HCT116 (cell line): ENCODE results near the gene POC1B. TPM values are rescaled to one million over a fixed set of nuclear protein-coding genes. Genes with fewer than 3 reads are reported as not detected.

Experiments
- ATAC-seq: fragments of 200-7000 bp; cut with Tn5 transposase; 2 replicates; pipeline ENCODE4 v1.9.1; 2020; ENCODE audit warnings: mild to moderate bottlenecking, moderate library complexity
- BruUV-seq: library from RNA; stranded (reverse); fragments of 400-500 nt; replicated peaks from 2 replicates; lab custom pipeline; 2021; lab: Mats Ljungman, UMichigan
- CTCF ChIA-PET: fragments of 300-600 bp; sonication (Branson Sonifier 250); formaldehyde crosslinking; loops from one replicate; lab custom pipeline; 2021; ENCODE audit warnings: antibody characterized with exemption; lab: Charles Lee
- POLR2A ChIA-PET: fragments of 300-600, 350-600 bp; sonication (Branson Sonifier 250); formaldehyde crosslinking; loops from one replicate; lab custom pipeline; 2021; ENCODE audit warnings: antibody characterized with exemption; lab: Charles Lee
- RAD21 ChIA-PET, 2 experiments: fragments of 300-600 bp; sonication (Branson Sonifier 250); formaldehyde crosslinking; loops; one replicate each; lab custom pipeline; 2023; ENCODE audit warnings: low total read pairs in 2 of 2; ENCODE audit not compliant: uncharacterized antibody in 2 of 2, unreplicated experiment in 2 of 2, low non-redundant PET in 1 of 2; lab: Charles Lee
- DNase-seq: peaks from one replicate; pipeline ENCODE4 v3.0.0-alpha.2; 2010; ENCODE audit warnings: low read depth, low spot score
- H2AFZ ChIP-seq: fragments of 200-600 bp; shearing (Covaris generic), sonication (generic); 2 replicates; pipeline ENCODE4 v1.6.1; 2017; ENCODE audit warnings: low read depth, mixed run types, mixed read lengths, antibody characterized with exemption, low read length; ENCODE audit not compliant: poor library complexity, severe bottlenecking
- H3K27ac ChIP-seq: 2 replicates; pipeline ENCODE4 v1.5.1; 2012; ENCODE audit warnings: low read depth, low read length
- H3K27me3 ChIP-seq: fragments of 200-600 bp; sonication (generic); 2 replicates; pipeline ENCODE4 v1.6.1; 2016; ENCODE audit warnings: mixed run types, low read length, mixed read lengths; ENCODE audit not compliant: insufficient read depth
- H3K36me3 ChIP-seq, 2 experiments: fragments of 200-500 bp in 1 of 2; fragments of 200-600 bp in 1 of 2; sonication (Bioruptor generic) in 1 of 2; sonication (generic) in 1 of 2; 2 replicates each; pipeline versions ENCODE4 v1.5.1 to v1.6.1; 2014 to 2016; ENCODE audit warnings: low read length in 2 of 2, inconsistent platforms in 1 of 2, mixed read lengths in 1 of 2, mixed run types in 1 of 2; ENCODE audit not compliant: insufficient read depth in 2 of 2, control insufficient read depth in 1 of 2
- H3K4me1 ChIP-seq, 2 experiments: fragments of 200-600 bp in 1 of 2; sonication (generic) in 1 of 2; 2 replicates each; pipeline versions ENCODE4 v1.5.1 to v1.6.1; 2012 to 2017; ENCODE audit warnings: low read length in 2 of 2, inconsistent platforms in 1 of 2, mild to moderate bottlenecking in 1 of 2, mixed read lengths in 1 of 2, mixed run types in 1 of 2, moderate library complexity in 1 of 2; ENCODE audit not compliant: insufficient read depth in 2 of 2, control insufficient read depth in 1 of 2
- H3K4me2 ChIP-seq: fragments of 200-600 bp; sonication (generic); 2 replicates; pipeline ENCODE4 v1.6.1; 2017; ENCODE audit warnings: mixed run types, low read length, mixed read lengths
- H3K4me3 ChIP-seq, 2 experiments: fragments of 200-600 bp in 1 of 2; sonication (generic) in 1 of 2; replicated peaks in 1 of 2; 2 replicates each; pipeline ENCODE4 v1.5.1; 2011 to 2016; ENCODE audit warnings: low read length in 2 of 2, control low read depth in 1 of 2, low read depth in 1 of 2, mild to moderate bottlenecking in 1 of 2, mixed read lengths in 1 of 2, mixed run types in 1 of 2
- H3K79me2 ChIP-seq: fragments of 200-600 bp; sonication (generic); 2 replicates; pipeline ENCODE4 v1.6.1; 2017; ENCODE audit warnings: mild to moderate bottlenecking, mixed run types, low read length, moderate library complexity, mixed read lengths; ENCODE audit not compliant: insufficient read depth
- H3K9ac ChIP-seq: fragments of 200-600 bp; sonication (generic); 2 replicates; pipeline ENCODE4 v1.6.1; 2016; ENCODE audit warnings: low read length, mixed read lengths
- H3K9me2 ChIP-seq: fragments of 200-600 bp; sonication (generic), shearing (Covaris generic); 2 replicates; pipeline ENCODE4 v1.6.1; 2017; ENCODE audit warnings: mixed run types, mild to moderate bottlenecking, moderate library complexity; ENCODE audit not compliant: insufficient read depth
- H3K9me3 ChIP-seq, 2 experiments: fragments of 200-500 bp in 1 of 2; fragments of 200-600 bp in 1 of 2; sonication (Bioruptor generic) in 1 of 2; sonication (generic) in 1 of 2; 2 replicates each; pipeline ENCODE4 v1.6.1; 2014 to 2017; ENCODE audit warnings: low read length in 2 of 2, mixed read lengths in 2 of 2, inconsistent platforms in 1 of 2, low read depth in 1 of 2, mild to moderate bottlenecking in 1 of 2, mixed run types in 1 of 2, moderate library complexity in 1 of 2; ENCODE audit not compliant: control insufficient read depth in 1 of 2, insufficient read depth in 1 of 2
- H4K20me1 ChIP-seq: fragments of 200-600 bp; sonication (generic), shearing (Covaris generic); 2 replicates; pipeline ENCODE4 v1.6.1; 2017; ENCODE audit warnings: mixed run types, mild to moderate bottlenecking, moderate library complexity; ENCODE audit not compliant: insufficient read depth
- CEBPB ChIP-seq: IDR thresholded peaks from 2 replicates; pipeline ENCODE4 v1.6.1; 2012; ENCODE audit warnings: low read depth
- ELF1 ChIP-seq: IDR thresholded peaks from 2 replicates; pipeline ENCODE4 v1.6.1; 2012; ENCODE audit warnings: low read depth, borderline replicate concordance
- EZH2phosphoT487 ChIP-seq: fragments of 200-600 bp; IDR thresholded peaks from 2 replicates; pipeline ENCODE4 v1.6.1; 2018; ENCODE audit warnings: antibody characterized with exemption, borderline replicate concordance
- FOSL1 ChIP-seq: IDR thresholded peaks from 2 replicates; pipeline ENCODE4 v1.6.1; 2012; ENCODE audit warnings: low read depth
- POLR2AphosphoS5 ChIP-seq: IDR thresholded peaks from 2 replicates; pipeline ENCODE4 v1.6.1; 2011; ENCODE audit warnings: mild to moderate bottlenecking, low read depth, low read length, moderate library complexity
- SIN3A ChIP-seq: IDR thresholded peaks from 2 replicates; pipeline ENCODE4 v1.6.1; 2012; ENCODE audit warnings: low read depth
- TCF7L2 ChIP-seq: IDR thresholded peaks from 2 replicates; pipeline ENCODE4 v1.7.0; 2011; ENCODE audit warnings: borderline replicate concordance, inconsistent platforms; ENCODE audit not compliant: insufficient read depth, insufficient read length; ENCODE audit errors: extremely low read depth
- intact Hi-C: fragments of 100-400 bp; cut with micrococcal nuclease; formaldehyde crosslinking; loops from 2 replicates; pipeline ENCODE4 v1.10.0; 2022
- total RNA-seq: library from RNA; stranded (reverse); gene quantifications from one replicate; pipeline ENCODE4 v1.2.1, GENCODE V29; 2021; ENCODE audit not compliant: unreplicated experiment
- TF ChIP-seq, protein P1 (sequence below): IDR thresholded peaks from 2 replicates; pipeline ENCODE4 v1.6.1; 2012; ENCODE audit warnings: low read depth
- TF ChIP-seq, protein P2 (sequence below), 3 experiments: fragments of 200-600 bp in 1 of 3; sonication (generic) in 1 of 3; IDR thresholded peaks in 2 of 3; conservative IDR thresholded peaks in 1 of 3; 2 replicates each; pipeline ENCODE4 v1.5.1; 2012 to 2017; ENCODE audit warnings: low read depth in 2 of 3, low read length in 2 of 3, antibody characterized with exemption in 1 of 3, borderline replicate concordance in 1 of 3, control low read depth in 1 of 3, mild to moderate bottlenecking in 1 of 3, mixed read lengths in 1 of 3, mixed run types in 1 of 3, moderate library complexity in 1 of 3; ENCODE audit not compliant: insufficient read depth in 1 of 3
- TF ChIP-seq, protein P3 (sequence below): IDR thresholded peaks from 2 replicates; pipeline ENCODE4 v1.6.1; 2012

Gene POC1B
- total RNA-seq, 1 experiment from 2014 or later = 14.3 TPM

DNA sequence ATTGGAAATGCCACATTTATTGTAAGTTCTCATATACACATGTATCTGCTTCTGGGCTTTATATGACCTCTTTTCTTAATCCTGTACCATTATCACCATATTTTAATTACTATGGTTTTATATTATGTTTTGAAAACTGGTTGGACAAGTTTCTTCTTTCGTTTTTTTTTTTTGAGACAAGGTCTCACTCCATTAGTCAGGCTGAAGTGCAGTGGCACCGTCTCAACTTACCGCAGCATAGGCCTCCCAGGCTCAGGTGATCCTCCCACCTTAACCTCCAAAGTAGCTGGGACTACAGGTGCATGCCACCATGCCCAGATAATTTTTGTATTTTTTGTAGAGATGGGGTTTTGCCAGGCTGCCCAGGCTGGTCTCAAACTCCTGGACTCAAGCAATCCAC is 45.9 kb downstream of the POC1B start:
- BruUV-seq = no TSS peak
- Histone ChIP-seq H3K79me2 (no peaks in the 10 kb centered on the region), H2AFZ (no peak overlapping the region), H3K27ac (no peak overlapping the region), H3K4me1 (no peaks in the 10 kb centered on the region; a peak in 1 of 4 replicates), H3K36me3 (no peaks in the 10 kb centered on the region), H3K27me3 (no peaks in the 10 kb centered on the region), H4K20me1 (no peaks in the 10 kb centered on the region), H3K9me2 (no peaks in the 10 kb centered on the region), H3K9me3 (no peaks in the 10 kb centered on the region), H3K4me3 (no peak overlapping the region), H3K4me2 (no peak overlapping the region), H3K9ac (no peak overlapping the region)
- POLR2A ChIA-PET = no interaction called here
- RAD21 ChIA-PET = no interaction called here
- no peak for TF ChIP-seq SIN3A
- TF ChIP-seq, protein P1, sequence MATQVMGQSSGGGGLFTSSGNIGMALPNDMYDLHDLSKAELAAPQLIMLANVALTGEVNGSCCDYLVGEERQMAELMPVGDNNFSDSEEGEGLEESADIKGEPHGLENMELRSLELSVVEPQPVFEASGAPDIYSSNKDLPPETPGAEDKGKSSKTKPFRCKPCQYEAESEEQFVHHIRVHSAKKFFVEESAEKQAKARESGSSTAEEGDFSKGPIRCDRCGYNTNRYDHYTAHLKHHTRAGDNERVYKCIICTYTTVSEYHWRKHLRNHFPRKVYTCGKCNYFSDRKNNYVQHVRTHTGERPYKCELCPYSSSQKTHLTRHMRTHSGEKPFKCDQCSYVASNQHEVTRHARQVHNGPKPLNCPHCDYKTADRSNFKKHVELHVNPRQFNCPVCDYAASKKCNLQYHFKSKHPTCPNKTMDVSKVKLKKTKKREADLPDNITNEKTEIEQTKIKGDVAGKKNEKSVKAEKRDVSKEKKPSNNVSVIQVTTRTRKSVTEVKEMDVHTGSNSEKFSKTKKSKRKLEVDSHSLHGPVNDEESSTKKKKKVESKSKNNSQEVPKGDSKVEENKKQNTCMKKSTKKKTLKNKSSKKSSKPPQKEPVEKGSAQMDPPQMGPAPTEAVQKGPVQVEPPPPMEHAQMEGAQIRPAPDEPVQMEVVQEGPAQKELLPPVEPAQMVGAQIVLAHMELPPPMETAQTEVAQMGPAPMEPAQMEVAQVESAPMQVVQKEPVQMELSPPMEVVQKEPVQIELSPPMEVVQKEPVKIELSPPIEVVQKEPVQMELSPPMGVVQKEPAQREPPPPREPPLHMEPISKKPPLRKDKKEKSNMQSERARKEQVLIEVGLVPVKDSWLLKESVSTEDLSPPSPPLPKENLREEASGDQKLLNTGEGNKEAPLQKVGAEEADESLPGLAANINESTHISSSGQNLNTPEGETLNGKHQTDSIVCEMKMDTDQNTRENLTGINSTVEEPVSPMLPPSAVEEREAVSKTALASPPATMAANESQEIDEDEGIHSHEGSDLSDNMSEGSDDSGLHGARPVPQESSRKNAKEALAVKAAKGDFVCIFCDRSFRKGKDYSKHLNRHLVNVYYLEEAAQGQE = no peak
- TF ChIP-seq CEBPB = no peak
- TF ChIP-seq, protein P2, sequence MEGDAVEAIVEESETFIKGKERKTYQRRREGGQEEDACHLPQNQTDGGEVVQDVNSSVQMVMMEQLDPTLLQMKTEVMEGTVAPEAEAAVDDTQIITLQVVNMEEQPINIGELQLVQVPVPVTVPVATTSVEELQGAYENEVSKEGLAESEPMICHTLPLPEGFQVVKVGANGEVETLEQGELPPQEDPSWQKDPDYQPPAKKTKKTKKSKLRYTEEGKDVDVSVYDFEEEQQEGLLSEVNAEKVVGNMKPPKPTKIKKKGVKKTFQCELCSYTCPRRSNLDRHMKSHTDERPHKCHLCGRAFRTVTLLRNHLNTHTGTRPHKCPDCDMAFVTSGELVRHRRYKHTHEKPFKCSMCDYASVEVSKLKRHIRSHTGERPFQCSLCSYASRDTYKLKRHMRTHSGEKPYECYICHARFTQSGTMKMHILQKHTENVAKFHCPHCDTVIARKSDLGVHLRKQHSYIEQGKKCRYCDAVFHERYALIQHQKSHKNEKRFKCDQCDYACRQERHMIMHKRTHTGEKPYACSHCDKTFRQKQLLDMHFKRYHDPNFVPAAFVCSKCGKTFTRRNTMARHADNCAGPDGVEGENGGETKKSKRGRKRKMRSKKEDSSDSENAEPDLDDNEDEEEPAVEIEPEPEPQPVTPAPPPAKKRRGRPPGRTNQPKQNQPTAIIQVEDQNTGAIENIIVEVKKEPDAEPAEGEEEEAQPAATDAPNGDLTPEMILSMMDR (IDR thresholded peaks at IDR 0.05 in 2 of 3, conservative IDR thresholded peaks at IDR 0.05 in 1 of 3; ENCODE audit: borderline replicate concordance in 1 of 3, insufficient read depth in 1 of 3, low read depth in 2 of 3, low read length in 2 of 3) = no peak
- TF ChIP-seq EZH2phosphoT487 = no peak
- TF ChIP-seq ELF1 = no peak
- TF ChIP-seq, protein P3, sequence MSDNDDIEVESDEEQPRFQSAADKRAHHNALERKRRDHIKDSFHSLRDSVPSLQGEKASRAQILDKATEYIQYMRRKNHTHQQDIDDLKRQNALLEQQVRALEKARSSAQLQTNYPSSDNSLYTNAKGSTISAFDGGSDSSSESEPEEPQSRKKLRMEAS = no peak
- no peak for TF ChIP-seq POLR2AphosphoS5
- no peak for TF ChIP-seq TCF7L2
- TF ChIP-seq FOSL1 = no peak
- ATAC-seq (no peak), DNase-seq (no peak)
- intact Hi-C loops = loop anchor here (10.0 kb wide), 1 partner anchor 1465 kb away; no protein-coding TSS in a partner anchor
- CTCF ChIA-PET = no interaction called here
